HG03432 (cell line): ENCODE results near the gene TMEM51.

ENCODE experiments used
- ATAC-seq: cut with Tn5 transposase; IDR thresholded peaks from one replicate; pipeline ENCODE4 v1.9.1; 2021; ENCODE audit warnings: mild to moderate bottlenecking, moderate library complexity; ENCODE audit not compliant: unreplicated experiment

TMEM51 gene

DNA sequence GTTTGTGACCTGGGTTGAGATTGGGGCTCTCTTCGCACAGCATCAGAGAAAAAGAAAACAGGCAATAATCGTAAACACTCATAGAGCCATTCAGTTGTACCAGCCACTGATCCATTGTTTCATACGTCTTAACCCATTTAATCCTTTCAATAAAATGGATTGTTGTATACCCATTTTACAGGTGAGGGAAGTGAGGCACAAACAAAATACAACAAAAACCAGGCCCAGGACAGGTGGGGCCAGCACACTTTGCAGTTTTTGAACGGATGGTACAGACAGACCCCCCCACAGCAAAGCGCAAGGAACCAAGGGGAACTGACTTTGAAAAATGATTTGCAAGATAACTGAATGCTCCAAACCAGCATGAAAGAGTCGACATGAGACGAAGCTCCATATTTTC, 89.2 kb downstream of the TMEM51 start:
- ATAC-seq: no peak

DNA sequence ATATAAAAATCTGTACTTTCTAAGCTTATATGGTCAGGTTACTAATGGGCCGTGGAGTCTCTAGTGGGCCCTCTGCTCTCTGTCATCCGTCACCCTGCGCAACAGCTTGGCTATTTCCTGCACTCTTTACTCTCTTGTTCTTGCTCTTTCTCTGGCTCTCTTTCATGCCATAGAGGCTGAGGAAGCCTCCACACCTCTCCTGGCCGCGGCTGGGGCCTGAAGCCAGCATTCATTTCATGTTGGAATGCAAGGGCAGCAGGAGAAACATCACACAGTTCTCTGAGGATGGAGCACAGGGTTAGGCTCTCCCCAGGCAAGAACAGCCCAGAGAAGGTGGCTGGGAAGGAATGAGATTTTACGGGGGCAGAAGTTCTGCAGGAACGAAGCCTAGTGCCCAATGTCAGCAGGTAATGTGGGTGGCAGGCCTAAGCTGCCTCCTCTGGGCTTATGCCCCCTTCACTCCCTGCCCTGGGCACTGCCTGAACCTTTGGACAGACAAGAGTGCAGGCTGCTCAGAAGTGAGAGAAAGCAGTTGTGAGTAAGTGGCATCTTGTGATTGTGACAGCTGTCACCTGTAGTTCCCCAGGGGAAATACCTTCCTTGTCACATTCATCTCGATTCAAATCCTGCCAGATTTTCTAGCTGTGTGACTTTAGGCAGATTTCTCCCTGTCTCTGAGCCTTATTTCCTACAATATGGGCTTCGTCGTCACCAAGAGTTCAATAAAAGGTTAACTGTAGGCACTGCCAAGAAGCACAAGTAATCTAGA, 89.9 kb downstream of the TMEM51 start:
- ATAC-seq: no peak

DNA sequence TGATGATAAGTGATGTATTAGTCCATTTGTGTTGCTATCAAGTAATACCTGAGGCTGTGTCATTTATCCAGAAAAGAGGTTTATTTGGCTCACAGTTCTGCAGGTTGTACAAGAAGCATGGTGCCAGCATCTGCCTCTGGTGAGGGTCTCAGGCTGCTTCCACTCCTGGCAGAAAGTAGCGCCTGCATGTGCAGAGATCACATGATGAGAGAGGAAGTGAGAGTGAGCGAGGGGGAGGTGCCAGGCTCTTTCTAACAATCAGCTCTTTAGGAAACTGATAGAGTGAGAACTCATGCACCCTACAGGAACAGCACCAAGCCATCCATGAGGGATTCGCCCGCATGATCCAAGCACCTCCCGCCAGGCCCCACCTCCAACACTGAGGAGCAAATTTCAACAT, 91.3 kb downstream of the TMEM51 start:
- ATAC-seq: no peak

DNA sequence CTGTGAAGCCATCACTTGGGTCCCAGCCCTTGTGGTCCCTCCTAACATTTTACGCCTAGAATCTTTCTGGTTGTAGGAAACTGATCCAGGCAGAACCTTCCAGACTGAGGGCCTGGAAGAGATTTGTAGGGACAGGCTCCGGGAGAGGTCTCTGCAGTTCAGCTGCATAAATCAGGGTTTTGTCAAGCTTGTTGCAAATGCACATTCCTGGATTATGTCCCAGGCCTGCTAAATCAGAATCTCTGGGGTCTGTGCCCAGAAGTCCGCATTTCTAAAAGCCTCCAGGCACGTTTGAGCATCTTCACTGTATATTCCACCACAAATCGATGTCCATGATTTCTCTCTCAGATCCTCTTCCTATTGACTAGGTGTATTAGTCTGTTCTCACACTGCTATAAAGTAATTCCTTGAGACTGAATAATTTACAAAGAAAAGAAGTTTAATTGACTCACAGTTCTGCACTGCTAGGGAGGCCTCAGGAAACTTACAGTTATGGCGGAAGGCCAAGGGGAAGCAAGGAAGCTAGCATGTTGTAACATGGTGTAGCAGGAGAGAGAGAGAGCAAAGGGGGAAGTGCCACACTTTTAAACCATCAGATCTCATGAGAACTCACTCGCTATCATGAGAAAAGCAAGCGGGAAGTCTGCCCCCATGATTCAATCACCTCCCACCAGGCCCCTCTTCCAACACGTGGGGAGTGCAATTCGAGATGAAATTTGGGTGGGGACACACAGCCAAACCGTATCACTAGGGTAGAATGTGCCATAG, 92.2 kb downstream of the TMEM51 start:
- ATAC-seq: no peak

DNA sequence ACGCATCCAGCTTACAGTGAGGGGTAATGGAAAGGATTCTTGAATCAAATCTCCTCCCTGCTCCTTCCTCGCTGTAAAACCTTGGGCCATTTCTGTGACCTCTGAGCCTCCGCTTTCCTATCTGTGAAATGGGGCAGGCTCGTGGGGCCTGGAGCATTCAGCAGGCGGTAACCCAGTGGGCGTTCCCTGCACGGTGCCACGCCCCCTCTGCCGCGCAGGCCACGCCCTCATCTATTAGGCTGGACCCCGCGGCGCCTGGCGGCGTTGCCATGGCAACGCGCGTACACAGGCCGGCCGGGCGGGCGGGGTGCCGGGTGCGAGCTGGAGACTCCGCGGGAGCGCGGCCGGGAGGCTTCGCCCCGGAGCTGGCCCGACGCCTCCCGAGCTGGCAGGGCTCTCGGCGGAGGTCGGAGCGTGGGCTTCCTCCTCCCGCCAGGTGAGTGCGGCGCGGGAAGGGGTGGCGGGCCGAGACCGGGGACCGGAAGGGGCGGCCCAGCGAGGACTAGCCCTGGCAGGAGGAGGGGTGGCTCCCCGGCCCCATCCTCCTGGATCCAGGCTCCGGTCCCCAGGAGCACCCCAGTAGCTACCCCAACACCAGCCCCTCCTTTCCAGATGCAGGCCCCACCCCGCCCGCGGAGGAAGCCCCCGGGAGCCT, 93.5 kb downstream of the TMEM51 start, which contains the start of gene FHAD1:
TSS of gene FHAD1 (plus strand) at position 264 of the 655 bp plus-strand sequence. CDS start 4,562 bp downstream, outside the sequence.
- peak; percentile 60 for ATAC-seq

DNA sequence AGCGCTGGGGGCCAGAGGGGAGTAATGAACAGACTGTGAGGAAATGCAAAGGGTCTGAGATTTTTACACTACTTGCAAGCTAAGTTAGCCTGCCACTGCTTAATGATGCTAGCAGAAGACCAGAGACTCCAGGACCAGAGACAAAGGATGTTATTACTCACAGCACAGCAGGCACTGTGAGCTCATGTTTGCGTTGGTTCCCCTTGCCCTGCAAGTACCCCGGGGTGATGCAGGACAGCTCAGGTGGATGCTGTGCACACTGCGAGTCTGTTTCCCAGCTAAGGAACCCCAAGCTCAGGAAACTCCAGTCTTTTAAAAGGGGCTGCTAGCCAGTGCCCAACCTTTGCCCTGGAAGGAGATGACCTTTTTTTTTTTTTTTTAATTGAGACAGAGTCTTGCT, 94.7 kb downstream of the TMEM51 start:
- ATAC-seq: no peak

DNA sequence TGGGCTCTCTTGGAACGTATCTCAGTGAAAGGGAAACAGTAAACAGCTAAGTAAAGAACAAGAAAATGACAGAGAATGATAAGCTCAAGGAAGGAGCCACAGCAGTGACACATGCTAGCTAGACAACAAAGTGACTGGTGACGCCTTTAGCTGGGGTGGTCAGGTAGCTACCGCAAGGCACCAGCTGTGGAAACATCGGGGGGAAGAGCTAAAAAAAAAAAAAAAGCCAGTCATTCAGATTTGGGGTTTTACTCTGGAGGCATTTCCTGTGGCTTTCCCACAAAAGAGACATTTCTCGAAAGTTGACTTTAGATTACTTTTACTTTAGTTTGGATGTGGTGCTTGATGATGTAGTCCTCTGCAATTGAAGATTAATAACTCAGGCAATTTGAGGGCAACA, 95.5 kb downstream of the TMEM51 start:
- ATAC-seq: no peak

DNA sequence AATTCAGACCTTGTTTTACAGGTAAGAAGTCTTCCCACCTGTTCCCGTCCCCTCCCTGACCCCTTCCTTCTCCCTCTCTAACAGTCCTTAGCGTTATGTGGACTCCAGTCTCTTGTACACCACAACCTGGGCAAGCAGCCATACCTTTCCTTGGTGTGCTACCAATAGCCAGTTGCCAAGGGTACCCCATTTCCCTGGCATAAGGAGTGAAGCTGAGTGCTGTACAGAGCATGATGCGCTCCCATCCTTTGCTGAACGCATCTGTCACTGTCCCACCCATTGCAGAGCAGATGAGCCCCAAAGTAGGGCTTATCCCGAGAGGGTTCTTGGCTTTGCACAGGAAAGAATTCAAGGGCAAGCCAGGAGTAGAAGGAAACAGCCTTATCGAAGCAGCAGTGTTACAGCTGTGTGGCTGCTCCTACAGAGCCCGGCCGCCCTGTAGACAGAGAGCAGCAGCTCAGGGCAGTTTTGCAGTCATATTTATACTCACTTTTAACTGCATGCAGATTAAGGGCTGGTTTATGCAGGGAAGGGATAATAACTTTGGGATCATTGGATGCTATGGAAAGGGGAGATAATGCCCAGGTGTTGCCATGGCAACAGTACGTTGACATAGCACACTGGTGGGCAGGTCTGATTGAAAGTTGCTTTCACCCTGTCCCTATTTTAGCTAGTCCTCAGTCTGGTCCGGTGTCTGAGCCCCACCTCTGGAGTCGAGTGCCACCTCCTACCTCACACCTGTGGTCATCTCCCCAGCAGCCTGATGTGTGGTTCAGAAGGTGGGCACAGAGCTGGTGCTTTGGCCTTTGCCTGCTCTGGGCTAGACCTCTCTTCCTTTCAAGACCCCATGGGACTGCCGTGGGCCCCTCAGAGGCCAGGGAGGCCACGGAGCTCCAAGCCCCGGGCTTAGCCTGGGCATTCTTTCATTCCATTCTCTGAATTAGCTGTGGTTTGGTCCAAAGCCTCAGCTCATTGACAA, 98.6 kb downstream of the TMEM51 start:
- ATAC-seq: no peak

DNA sequence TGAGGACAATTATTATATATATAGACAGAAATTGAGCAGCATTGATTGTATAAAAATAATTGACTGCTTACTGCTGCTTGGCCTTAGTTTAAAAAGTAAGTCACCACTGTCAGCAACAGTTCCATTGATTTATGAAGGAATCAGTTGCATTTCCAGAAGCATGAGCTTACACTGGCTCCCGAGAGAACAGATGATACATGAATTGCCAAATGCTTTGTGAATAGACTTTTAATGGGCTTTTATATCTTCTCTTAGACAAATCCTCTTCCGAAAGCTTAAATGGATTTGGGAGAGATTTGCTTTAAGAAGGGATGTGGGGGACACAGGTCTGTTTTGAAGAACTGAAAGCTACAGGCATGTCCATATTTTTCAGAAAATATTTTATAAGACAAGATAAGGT, 101.0 kb downstream of the TMEM51 start:
- ATAC-seq: no peak

DNA sequence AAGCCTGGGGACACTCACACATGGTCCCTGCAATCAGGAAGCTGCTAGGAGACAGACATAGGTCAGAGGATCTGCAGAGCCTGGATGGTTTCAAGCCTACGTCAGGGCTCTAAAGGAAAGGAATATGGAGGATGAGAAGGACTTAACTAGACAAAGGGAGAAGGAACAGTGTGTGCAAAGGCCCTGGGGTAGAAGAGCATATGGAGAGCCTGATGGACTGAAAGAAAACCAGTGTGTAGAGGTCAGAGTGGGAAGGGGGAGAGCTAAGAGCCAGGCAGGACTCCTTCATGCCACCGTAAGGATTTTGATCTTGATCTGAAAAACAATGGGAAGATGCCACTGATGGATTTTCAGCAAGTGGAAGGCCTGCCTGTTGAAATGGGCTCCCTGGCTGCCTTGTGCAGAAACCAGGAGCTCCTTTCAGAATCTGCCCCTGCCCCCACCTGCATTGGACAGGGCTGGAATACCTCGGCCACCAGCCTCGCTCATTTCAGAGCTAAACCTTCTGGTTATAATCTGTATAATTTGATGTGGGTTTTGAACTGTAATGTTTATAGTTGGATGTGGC, 102.1 kb downstream of the TMEM51 start:
- ATAC-seq: no peak

DNA sequence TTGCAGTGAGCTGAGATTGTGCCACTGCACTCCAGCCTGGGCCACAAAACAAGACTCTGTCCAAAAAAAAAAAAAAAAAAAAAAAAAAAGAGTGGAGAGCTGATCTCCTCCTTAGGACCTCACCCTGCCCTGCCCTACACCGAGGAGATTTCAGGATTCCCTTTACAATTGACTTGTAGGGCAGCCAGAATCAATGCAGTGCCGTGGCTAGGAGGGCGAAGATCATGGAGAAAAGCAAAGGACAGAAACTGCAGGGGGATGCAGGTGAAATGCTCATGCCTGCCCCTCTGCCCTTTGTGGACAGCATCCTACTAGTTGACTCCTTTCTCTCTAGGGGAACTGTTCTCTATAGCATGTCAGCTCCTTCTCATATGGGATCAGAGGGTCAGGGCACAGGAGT, 103.0 kb downstream of the TMEM51 start:
- ATAC-seq: no peak

DNA sequence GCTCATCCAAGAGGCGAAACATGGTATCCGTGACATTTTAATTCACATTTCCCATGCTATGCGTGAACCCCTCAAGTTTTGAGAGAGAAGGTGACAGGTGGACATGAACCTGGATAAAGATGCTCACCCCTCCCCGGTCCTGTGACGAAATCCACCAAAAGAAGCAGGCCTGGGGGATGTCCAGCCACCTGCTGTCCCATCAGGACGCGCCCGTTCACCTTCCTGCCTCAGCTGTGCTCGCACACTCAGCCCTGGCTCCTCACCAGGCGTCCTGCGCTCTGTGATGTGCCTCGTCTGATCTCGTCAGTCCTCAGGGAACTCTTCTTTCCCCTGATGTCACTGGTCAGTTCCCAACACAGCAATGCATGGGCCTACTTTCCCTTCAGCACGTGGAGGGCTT, 103.8 kb downstream of the TMEM51 start:
- no peak for ATAC-seq

DNA sequence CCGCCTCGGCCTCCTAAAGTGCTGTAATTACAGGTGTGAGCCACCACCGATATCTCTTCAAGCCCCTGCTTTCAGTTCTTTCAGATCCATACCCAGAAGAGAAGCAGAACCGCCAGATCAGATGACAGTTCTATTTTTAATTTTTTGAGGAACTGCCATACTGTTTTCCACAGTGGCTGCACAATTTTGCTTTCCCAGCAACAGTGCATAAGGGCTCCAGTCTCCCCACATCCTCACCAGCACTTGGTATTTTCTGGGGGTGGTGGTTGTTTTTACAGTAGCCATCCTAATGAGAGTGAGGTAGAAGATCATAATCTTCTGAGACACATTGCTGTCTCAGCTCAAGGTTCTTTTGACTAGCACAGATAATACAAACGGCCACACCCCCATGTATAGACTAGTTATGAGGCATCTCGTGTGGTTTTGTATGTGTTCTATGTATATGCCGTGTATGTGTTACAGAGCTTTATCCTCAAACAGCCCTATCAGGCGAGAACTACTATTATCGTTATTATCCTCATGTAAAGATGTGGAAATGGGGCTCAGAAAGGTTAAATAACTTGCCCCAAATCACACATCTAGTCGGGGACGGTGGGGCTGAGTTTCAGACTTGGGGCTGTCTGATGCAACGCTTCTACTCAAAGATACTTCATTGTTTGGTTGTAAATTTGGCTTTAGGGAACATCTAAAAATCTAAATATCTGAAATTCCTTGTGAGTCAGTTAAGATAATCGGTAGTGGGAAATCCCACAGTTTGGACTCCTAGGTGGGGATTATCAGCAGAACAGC, 105.5 kb downstream of the TMEM51 start:
- no peak for ATAC-seq

DNA sequence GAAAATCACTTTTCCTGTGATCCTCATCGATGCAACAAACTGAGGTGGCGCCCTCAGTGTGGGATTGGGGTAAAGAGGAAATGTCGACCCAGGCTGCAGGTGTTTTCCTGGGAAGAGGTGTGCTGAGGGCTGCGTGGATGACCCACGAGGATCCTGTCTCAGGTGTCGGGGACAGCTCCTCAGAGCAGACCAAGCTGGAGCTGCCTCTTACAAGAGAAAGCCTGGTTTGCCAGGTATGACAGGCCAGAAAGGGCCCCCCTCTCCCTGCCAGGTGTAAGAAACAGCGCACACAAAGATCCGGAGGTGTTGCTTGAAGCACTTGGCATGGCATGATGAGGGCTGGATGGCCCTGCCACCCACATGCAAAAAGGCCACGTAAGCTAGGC, 106.1 kb downstream of the TMEM51 start:
- ATAC-seq: no peak

DNA sequence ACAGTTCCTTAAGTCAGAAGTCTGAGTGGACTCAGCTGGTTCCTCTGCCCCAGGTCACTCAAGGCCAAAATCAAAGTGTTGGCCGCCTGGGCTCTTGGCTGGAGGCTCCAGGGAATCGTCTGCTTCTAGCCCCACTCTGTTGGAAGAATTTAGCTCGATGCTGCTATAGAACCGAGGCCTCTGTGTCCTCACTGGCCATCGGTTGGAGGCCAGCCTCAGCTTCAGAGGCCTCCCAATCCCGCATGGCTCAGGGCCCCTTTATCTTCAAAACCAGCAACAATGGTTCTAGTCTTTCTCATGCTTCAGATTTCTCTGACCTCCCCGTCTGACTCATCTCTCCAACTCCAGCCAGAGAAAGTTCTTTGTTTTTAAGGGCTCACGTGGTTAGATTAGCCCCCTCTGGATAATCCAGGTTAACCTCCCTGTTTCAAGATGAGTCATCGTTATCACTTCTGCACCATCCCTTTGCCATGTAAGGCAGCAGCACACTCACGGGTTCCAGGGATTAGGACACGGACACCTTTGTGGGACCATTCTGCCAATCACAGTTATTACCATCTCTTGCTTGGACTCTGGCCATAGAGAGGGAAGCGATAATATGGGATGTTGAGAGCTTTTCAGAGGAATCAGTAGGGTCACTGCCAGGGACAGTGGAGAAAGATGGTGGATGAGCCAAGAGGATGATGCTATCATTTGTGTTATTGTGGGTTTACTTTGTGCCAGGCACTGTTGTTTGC, 107.0 kb downstream of the TMEM51 start:
- ATAC-seq: no peak

DNA sequence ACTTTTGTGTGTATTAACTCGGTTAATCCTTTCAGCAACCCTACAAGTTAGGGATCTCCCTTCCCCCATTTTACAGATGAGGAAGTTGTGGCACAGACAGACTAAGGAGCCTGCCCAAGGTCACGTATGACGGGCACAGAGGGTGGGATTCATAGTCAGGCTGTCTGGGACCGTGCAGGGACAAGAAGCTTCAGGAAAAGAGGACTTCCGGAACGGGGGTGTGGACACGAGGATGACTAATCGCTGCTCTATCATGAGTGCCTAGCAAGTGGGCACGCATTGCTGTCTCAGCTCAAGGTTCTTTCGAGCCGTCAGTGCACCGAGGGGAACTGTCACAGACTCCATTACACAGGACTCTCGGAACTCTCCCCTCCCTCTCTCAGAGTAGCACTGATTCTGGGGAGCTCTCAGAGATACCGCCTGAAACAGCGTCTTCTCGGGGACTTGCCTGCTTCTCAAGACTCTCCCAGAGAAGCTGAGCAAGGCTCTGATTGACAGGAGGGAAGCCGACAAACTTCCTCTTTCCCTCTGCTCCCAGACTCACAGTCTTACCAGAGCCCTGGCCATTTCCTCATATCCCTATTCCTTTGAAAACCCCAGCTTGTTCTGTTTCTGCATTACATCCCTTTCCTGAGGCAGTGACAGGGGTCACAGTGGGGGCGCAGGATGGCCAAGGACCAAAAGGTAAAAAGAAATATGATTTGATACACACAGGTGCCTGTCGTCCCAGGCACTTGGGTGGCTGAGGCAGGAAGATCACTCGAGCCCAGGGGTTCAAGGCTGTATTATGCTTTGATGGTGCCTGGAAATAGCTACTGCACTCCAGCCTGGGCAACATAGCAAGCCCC, 107.8 kb downstream of the TMEM51 start:
- ATAC-seq: peak; percentile 42

DNA sequence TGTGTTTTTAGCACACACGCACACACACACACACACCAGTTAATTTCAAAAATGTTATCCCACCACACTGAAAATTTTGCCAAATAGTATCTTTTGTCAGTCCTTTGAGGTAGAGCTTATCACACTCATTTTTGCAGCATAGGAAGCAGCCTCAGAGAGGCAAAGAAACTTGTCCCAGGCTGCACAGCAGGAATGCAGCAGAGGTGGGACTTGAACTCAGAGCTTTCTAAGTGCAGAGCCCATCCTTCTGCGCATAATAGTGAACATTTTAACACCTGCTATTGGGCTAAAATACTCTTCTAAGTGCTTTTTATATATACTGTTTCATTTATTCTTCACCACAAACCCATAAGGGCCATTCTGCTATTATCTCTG, 108.4 kb downstream of the TMEM51 start:
- ATAC-seq: no peak

DNA sequence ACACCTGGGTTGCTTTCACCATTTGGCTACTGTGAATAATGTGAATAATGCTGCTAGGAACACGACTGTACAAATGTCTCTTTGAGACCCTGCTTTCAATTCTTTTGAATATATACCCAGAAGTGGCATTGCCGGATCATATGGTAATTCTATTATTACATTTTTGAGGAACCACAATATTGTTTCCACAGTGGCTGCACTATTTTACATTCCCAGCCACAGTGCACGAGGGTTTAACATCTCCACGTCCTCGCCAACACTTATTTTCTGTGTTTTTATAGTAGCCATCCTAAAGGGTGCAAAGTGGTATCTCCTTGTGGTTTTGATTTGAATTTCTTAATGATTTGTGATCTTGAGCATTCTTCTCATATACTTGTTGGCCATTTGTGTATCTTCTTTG, 109.2 kb downstream of the TMEM51 start:
- ATAC-seq: no peak
